Right atrium auricular region (tissue), 2 donors: ENCODE data around the gene JAML. TPM values are rescaled to one million over a fixed set of nuclear protein-coding genes. Genes with fewer than 3 reads are reported as not detected.
"Not testable (repeated sequence)": the region's sequence is repeated elsewhere in the genome, so short reads cannot be mapped to it uniquely, and the experiment has no call there.

Experiments
- DNase-seq: peaks from one replicate; pipeline ENCODE4 v3.0.0-alpha.2; 2019; ENCODE audit warnings: low spot score
- H3K27ac ChIP-seq, 2 donors: fragments of 200-600 bp; sonication (generic); 1 replicate in 1 of 2; 2 replicates in 1 of 2; pipeline ENCODE4 v1.5.1; 2016 to 2019
- H3K27me3 ChIP-seq, 2 donors: fragments of 200-600 bp; sonication (generic); one replicate each; pipeline versions ENCODE4 v1.5.1 to v1.6.0; 2017 to 2019
- H3K36me3 ChIP-seq: fragments of 200-600 bp; sonication (generic); one replicate; pipeline ENCODE4 v1.5.1; 2016
- H3K4me1 ChIP-seq, 2 donors: fragments of 200-600 bp; sonication (generic); one replicate each; pipeline versions ENCODE4 v1.5.1 to v1.6.0; 2017 to 2019
- H3K4me3 ChIP-seq, 2 donors: fragments of 200-600 bp; sonication (generic); 1 replicate in 1 of 2; 2 replicates in 1 of 2; pipeline ENCODE4 v1.5.1; 2017 to 2019; ENCODE audit warnings: mild to moderate bottlenecking in 1 of 2, moderate library complexity in 1 of 2
- H3K9me3 ChIP-seq, 2 donors: fragments of 200-600 bp; sonication (generic); one replicate each; pipeline ENCODE4 v1.5.1; 2019
- total RNA-seq, 2 donors: library from RNA; depleted of rRNA; stranded (reverse); fragments of >200 nt; gene quantifications; one replicate each; pipeline ENCODE4 v1.1.0, GENCODE V29; 2016
- TF ChIP-seq, protein P1 (sequence below), 2 donors: fragments of 200-600 bp; sonication (generic); IDR thresholded peaks; one replicate each; pipeline ENCODE4 v1.5.1; 2019; ENCODE audit warnings: antibody characterized with exemption in 2 of 2

Gene JAML
- total RNA-seq, 2 donors from 2014 or later = 0.48 to 2.2 TPM

DNA sequence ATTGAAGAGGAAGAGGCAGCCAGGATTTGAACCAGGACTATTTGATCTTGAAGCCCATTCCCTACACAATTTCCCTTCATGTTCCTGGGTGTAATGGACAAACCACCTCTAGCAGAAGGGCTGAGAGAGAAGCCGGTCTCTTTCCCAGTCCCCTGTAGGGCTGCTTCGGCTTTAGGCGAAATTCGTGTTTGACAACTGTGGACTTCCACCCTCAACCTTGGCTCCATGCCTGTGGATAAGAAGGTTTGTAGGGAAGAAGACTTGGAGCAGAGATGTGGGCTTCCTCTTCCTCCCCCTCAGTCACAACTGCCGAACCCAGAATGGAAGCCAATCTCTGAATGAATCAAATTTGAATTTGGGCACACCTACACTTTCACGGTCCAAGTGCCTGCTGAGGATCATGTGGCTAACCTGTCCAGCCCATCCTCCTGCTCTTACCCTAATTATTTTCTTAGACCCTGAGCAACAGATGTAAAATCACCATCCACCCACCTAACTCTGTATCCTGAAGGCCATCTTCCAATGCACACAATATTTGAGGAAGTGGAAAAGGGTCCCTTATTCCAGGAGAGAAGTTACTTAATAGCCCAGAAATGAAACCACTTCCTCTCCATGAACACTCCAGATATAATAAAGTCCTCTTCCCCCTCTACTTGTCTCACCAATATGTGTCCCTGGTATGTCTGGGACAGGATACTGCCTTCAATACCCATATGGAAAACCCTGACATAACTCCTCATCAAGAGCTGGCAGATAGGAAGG is 38.3 kb downstream of the JAML start:
- Histone ChIP-seq H3K4me3 (no peak overlapping the region), H3K27me3 (no peaks in the 10 kb centered on the region), H3K27ac (no peak overlapping the region), H3K9me3 (no peaks in the 10 kb centered on the region), H3K36me3 (no peaks in the 10 kb centered on the region), H3K4me1 (no peaks in the 10 kb centered on the region)
- TF ChIP-seq, protein P1, sequence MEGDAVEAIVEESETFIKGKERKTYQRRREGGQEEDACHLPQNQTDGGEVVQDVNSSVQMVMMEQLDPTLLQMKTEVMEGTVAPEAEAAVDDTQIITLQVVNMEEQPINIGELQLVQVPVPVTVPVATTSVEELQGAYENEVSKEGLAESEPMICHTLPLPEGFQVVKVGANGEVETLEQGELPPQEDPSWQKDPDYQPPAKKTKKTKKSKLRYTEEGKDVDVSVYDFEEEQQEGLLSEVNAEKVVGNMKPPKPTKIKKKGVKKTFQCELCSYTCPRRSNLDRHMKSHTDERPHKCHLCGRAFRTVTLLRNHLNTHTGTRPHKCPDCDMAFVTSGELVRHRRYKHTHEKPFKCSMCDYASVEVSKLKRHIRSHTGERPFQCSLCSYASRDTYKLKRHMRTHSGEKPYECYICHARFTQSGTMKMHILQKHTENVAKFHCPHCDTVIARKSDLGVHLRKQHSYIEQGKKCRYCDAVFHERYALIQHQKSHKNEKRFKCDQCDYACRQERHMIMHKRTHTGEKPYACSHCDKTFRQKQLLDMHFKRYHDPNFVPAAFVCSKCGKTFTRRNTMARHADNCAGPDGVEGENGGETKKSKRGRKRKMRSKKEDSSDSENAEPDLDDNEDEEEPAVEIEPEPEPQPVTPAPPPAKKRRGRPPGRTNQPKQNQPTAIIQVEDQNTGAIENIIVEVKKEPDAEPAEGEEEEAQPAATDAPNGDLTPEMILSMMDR (IDR thresholded peaks at IDR 0.05) = no peak
- no peak for DNase-seq

DNA sequence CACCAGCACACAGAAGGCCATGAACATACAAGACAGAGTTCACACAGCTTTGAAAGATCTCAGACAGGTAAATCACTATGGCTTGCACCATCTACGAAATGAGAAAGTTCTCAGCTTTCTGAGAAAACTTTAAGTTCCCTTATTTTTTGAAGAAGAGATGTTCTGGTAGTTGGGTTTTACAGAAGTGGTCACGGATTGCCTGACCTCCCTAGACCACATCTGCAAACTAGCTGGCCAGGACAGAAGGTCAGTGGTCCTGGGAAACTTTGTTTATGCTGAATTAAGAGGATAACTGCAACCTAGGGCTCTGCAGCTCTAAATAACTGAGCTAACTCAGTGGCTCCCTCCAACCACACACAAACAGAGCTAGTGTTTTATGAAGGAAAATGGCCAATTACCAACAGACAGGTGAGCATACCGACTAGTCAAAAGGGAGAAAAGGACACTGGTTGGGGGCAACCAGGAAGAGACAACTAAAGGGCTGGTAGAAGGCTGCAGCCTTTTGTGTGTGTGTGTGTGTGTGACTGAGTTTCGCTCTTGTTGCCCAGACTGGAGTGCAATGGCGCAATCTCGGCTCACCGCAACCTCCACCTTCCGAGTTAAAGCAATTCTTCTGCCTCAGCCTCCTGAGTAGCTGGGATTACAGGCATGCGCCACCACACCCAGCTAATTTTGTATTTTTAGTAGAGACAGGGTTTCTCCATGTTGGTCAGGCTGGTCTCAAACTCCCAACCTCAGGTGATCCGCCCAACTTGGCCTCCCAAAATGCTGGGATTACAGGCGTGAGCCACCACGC is 39.8 kb downstream of the JAML start:
- H3K4me1 ChIP-seq = peaks cover 0 to 12% of the 10 kb centered on the region in 2 donors
- no peaks in the 10 kb centered on the region for H3K36me3 ChIP-seq
- no peaks in the 10 kb centered on the region for H3K9me3 ChIP-seq
- no peak for DNase-seq
- H3K27ac ChIP-seq = no peak overlapping the region
- TF ChIP-seq, protein P1 (IDR thresholded peaks at IDR 0.05) = no peak
- H3K4me3 ChIP-seq = no peak overlapping the region
- no peaks in the 10 kb centered on the region for H3K27me3 ChIP-seq

DNA sequence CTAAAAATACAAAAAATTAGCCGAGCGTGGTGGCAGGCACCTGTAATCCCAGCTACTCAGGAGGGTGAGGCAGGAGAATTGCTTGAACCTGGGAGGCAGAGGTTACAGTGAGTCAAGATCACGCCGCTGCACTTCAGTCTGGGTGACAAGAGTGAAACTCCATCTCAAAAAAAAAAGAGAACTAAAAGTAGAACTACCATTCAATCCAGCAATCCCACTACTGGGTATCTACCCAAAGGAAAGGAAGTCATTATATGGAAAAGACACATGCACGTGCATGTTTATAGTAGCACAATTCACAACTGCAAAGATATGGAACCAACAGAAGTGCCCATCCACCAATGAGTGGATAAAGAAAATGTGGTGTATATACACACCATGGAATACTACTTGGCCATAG is 41.1 kb downstream of the JAML start:
- peaks cover 0 to 16% of the 10 kb centered on the region in 2 donors for H3K4me1 ChIP-seq
- not testable (repeated sequence) for H3K27me3 ChIP-seq, H3K36me3 ChIP-seq, H3K4me3 ChIP-seq, H3K27ac ChIP-seq, DNase-seq, H3K9me3 ChIP-seq

DNA sequence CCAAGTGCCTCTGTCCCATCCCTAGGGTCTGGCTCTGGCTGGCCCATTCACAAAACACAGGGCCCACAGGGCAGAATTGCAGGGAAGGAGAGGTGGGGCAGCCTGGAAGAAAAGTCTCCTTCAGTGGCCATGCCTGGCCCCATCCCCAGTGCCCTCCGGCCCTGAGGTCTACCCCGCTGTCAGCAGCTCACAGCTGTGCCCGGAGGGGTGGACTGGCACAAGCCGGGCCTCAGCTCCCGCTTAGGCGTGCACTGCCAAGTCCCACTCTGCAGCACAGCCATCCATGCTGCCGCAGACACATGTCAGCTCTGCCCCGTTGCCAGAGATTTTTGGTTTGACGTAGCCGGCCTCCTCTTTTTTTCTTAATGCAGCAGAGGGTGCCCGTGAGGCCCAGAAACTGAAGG is 44.5 kb downstream of the JAML start:
- peak overlapping the region; percentile 82 to 83 for H3K27ac ChIP-seq
- TF ChIP-seq, protein P1 (IDR thresholded peaks at IDR 0.05) = no peak
- peak; percentile 85 for DNase-seq
- H3K27me3 ChIP-seq = no peaks in the 10 kb centered on the region
- peaks cover 0 to 16% of the 10 kb centered on the region in 2 donors for H3K4me1 ChIP-seq
- H3K36me3 ChIP-seq = no peaks in the 10 kb centered on the region
- H3K9me3 ChIP-seq = no peaks in the 10 kb centered on the region
- H3K4me3 ChIP-seq = no peak overlapping the region

DNA sequence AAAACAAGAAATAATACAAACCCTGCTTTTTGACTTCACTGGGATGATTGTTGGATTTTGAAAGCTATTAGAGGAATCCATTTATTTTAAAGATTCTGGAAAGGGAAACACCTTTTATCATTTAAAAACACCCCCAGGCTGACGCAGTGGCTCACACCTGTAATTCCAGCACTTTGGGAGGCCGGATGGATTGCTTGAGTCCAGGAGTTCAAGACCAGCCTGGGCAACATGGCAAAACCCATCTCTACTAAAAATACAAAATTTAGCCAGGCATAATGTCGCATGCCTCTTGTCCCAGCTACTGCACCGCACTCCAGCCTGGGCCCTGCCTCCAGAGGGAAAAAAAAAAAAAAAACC is 48.1 kb downstream of the JAML start:
- H3K4me3 ChIP-seq = no peak overlapping the region
- H3K9me3 ChIP-seq = no peaks in the 10 kb centered on the region
- no peaks in the 10 kb centered on the region for H3K36me3 ChIP-seq
- TF ChIP-seq, protein P1 (IDR thresholded peaks at IDR 0.05) = no peak
- DNase-seq = no peak
- H3K4me1 ChIP-seq = peaks cover 0 to 19% of the 10 kb centered on the region in 2 donors
- H3K27ac ChIP-seq = peak overlapping the region; percentile 78 to 92
- H3K27me3 ChIP-seq = no peaks in the 10 kb centered on the region

DNA sequence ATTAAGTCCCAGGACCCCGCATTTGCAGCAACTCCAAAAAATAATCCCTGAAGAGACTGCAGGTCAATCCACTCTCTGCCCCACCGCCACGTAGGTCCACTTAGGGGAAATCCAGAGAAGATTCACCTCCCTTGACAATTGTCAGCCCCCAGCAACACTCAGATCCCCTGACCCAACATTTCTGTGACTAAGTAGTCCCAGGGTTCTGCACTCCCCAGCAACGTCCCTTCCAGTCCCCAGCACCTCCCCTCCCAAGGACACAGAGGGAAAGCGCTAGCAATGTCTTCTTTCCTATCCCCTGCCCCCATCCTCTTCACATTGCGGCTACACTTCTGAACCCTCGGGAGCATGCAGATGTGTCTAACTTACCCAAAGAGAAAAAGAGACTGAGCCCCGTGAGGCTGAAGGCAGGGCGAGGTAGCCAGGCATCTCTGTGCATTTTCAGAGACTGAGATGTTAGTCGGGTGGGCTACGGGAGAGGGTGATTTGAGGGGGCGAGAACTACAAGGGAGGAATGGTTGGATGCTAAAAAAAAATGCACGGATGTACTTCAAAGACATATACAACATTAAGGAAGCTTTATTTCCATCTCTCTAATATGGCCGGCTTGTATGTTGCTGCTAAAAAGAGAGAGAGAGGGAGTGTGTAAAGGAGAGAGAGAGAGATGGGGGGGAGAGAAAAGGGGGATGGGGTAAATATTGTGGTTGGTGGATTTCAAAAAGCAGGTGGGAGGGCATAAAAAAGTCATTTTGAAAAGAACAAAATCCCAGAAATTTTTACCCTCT is 48.6 kb downstream of the JAML start, which contains the start of gene SCN2B:
Gene SCN2B, minus strand, starts transcription at position 647 of the 785 bp plus-strand sequence. Its CDS starts 208 bp downstream, at position 439.
- H3K4me1 ChIP-seq = peaks cover 0 to 23% of the 10 kb centered on the region in 2 donors
- H3K36me3 ChIP-seq = no peaks in the 10 kb centered on the region
- peak within 1 kb of the TSS; percentile 78 to 92 for H3K27ac ChIP-seq
- DNase-seq = no peak
- H3K27me3 ChIP-seq = no peaks in the 10 kb centered on the region
- peak within 1 kb of the TSS; percentile 47 to 55 for H3K4me3 ChIP-seq
- TF ChIP-seq, protein P1 (IDR thresholded peaks at IDR 0.05) = no peak
- H3K9me3 ChIP-seq = no peaks in the 10 kb centered on the region
